AG04449 (cell line): ENCODE data around the gene OIP5.

Experiments used
- CTCF ChIA-PET: fragments of 350-600 bp; formaldehyde crosslinking; extraction: SDS; loops from one replicate; lab custom pipeline; 2021; ENCODE audit warnings: antibody characterized with exemption; lab: Yijun Ruan, JAX
- POLR2A ChIA-PET: fragments of 400-600, 350-600 bp; formaldehyde crosslinking; extraction: SDS; loops from one replicate; lab custom pipeline; 2020; ENCODE audit warnings: antibody characterized with exemption, inconsistent platforms; lab: Yijun Ruan, JAX
- DNase-seq: peaks from one replicate; pipeline ENCODE4 v3.0.0-alpha.2; 2010; ENCODE audit warnings: low read depth, low spot score
- H3K4me3 ChIP-seq: 2 replicates; pipeline ENCODE4 v1.5.1; 2011; ENCODE audit warnings: low read depth, mild to moderate bottlenecking, control low read depth, low read length
- CTCF ChIP-seq: IDR thresholded peaks from one replicate; pipeline ENCODE4 v1.5.1; 2011; ENCODE audit warnings: mild to moderate bottlenecking, moderate library complexity, low read length, control low read depth, inconsistent platforms; ENCODE audit not compliant: insufficient read depth; ENCODE audit errors: missing control alignments

OIP5 gene

GRCh38 chr15:41332194-41333025 is at the start of gene OIP5, which contains the start of gene NUSAP1:
Gene OIP5 (minus strand): TSS chr15:41332591. CDS start chr15:41332561, 30 bp downstream.
Gene NUSAP1 (plus strand): TSS chr15:41332881. CDS start chr15:41332958, 77 bp downstream.
- CTCF ChIA-PET, result interaction anchor here (0.8 to 2.0 kb wide), 9 partner anchors 10 to 432 kb away, joined by 3 to 10 read pairs (median 5); no protein-coding TSS in a partner anchor
- POLR2A ChIA-PET, result interaction anchor here (0.7 to 1.0 kb wide), 2 partner anchors 42 to 100 kb away, joined by 4 read pairs; no protein-coding TSS in a partner anchor
- DNase-seq, result peak; percentile 96
- H3K4me3 ChIP-seq, result peak within 1 kb of the TSS; percentile 94
- TF ChIP-seq CTCF, result no peak

- H3K4me3 ChIP-seq, result no peak overlapping the region
- ChIA-PET POLR2A (no interaction called here), CTCF (interaction anchor here (0.9 kb wide), 1 partner anchor 10 kb away, joined by 3 read pairs; no protein-coding TSS in a partner anchor)
- no peak for TF ChIP-seq CTCF
- no peak for DNase-seq
Measured at GRCh38 chr15:41377978-41378377, 45.6 kb upstream of the OIP5 start.

- no peak for DNase-seq
- TF ChIP-seq CTCF, result no peak
- ChIA-PET CTCF (interaction anchor here (1.5 kb wide), 1 partner anchor 136 kb away, joined by 3 read pairs; the partner anchor contains the start of gene CHP1), POLR2A (no interaction called here)
- no peak overlapping the region for H3K4me3 ChIP-seq
Measured at GRCh38 chr15:41367418-41367817, 35.0 kb upstream of the OIP5 start.

GRCh38 chr15:41354371-41354770 is 22.0 kb upstream of the OIP5 start:
- TF ChIP-seq CTCF, result no peak
- H3K4me3 ChIP-seq, result no peak overlapping the region
- ChIA-PET CTCF (no interaction called here), POLR2A (no interaction called here)
- no peak for DNase-seq

GRCh38 chr15:41350057-41350717 is 17.8 kb upstream of the OIP5 start:
- DNase-seq, result no peak
- ChIA-PET POLR2A (no interaction called here), CTCF (interaction anchor here (0.6 kb wide), 1 partner anchor 491 kb away, joined by 3 read pairs; no protein-coding TSS in a partner anchor)
- no peak for TF ChIP-seq CTCF
- no peak overlapping the region for H3K4me3 ChIP-seq
